ENCODE measurements around the gene RSBN1L. TPM values are rescaled to one million over a fixed set of nuclear protein-coding genes. Genes with fewer than 3 reads are reported as not detected.

RSBN1L gene
- total RNA-seq, 1 experiment from 2014 or later = 15.5 TPM

GRCh38 chr7:77736991-77737390 is 40.7 kb downstream of the RSBN1L start:
- ChIA-PET POLR2A (no interaction called here), CTCF (no interaction called here), RAD21 (ENCODE audit: low non-redundant PET in 1 of 2, low total read pairs in 2 of 2, uncharacterized antibody in 2 of 2, unreplicated experiment in 2 of 2) (no interaction called here)
- H3K27ac ChIP-seq (ENCODE audit: low read depth, low read length) = no peak overlapping the region
- TF ChIP-seq RAD21 (IDR thresholded peaks at IDR 0.05; ENCODE audit: low read depth) = no peak
- no peak for TF ChIP-seq TCF7L2 (IDR thresholded peaks at IDR 0.05; ENCODE audit: borderline replicate concordance, extremely low read depth, insufficient read depth, insufficient read length)
- no peak for TF ChIP-seq SP1 (IDR thresholded peaks at IDR 0.05; ENCODE audit: low read depth)
- TF ChIP-seq SRF (IDR thresholded peaks at IDR 0.05; ENCODE audit: low read depth) = no peak
- TF ChIP-seq CEBPB (IDR thresholded peaks at IDR 0.05; ENCODE audit: low read depth) = no peak
- no peak for TF ChIP-seq MAX (IDR thresholded peaks at IDR 0.05)
- TF ChIP-seq ELF1 (IDR thresholded peaks at IDR 0.05; ENCODE audit: borderline replicate concordance, low read depth) = no peak
- no peak for TF ChIP-seq FOSL1 (IDR thresholded peaks at IDR 0.05; ENCODE audit: low read depth)
- H2AFZ ChIP-seq (ENCODE audit: low read depth, low read length, poor library complexity, severe bottlenecking) = no peak overlapping the region
- DNase-seq (ENCODE audit: low read depth, low spot score) = no peak
- H3K9ac ChIP-seq (ENCODE audit: low read length) = no peak overlapping the region
- no peaks in the 10 kb centered on the region for H3K27me3 ChIP-seq (ENCODE audit: insufficient read depth, low read length)
- H3K9me3 ChIP-seq (ENCODE audit: control insufficient read depth in 1 of 2, insufficient read depth in 1 of 2, low read depth in 1 of 2, low read length in 2 of 2) = no peaks in the 10 kb centered on the region
- ATAC-seq = no peak
- H3K4me2 ChIP-seq (ENCODE audit: low read length) = no peak overlapping the region
- 0 out of 4 replicates have a peak, but pooled peaks cover 0 to 2% of the 10 kb centered on the region in 2 experiments for H3K36me3 ChIP-seq (ENCODE audit: control insufficient read depth in 1 of 2, insufficient read depth in 2 of 2, low read length in 2 of 2)
- H3K79me2 ChIP-seq (ENCODE audit: insufficient read depth, low read length) = peaks cover 41% of the 10 kb centered on the region
- no peak overlapping the region for H3K4me3 ChIP-seq (replicated peaks in 1 of 2; ENCODE audit: low read depth in 1 of 2, low read length in 2 of 2)
- BruUV-seq (replicated peaks) = no TSS peak
- intact Hi-C loops (cut with micrococcal nuclease) = no loop called here
- H4K20me1 ChIP-seq (ENCODE audit: insufficient read depth) = no peaks in the 10 kb centered on the region
- no peaks in the 10 kb centered on the region for H3K9me2 ChIP-seq (ENCODE audit: insufficient read depth)
- H3K4me1 ChIP-seq (ENCODE audit: control insufficient read depth in 1 of 2, insufficient read depth in 2 of 2, low read length in 2 of 2) = no peaks in the 10 kb centered on the region

- ATAC-seq (no peak), DNase-seq (ENCODE audit: low read depth, low spot score) (no peak)
- Histone ChIP-seq H3K4me3 (replicated peaks in 1 of 2; ENCODE audit: low read depth in 1 of 2, low read length in 2 of 2) (no peak overlapping the region), H3K4me2 (ENCODE audit: low read length) (no peak overlapping the region), H3K4me1 (ENCODE audit: control insufficient read depth in 1 of 2, insufficient read depth in 2 of 2, low read length in 2 of 2) (no peaks in the 10 kb centered on the region), H3K36me3 (ENCODE audit: control insufficient read depth in 1 of 2, insufficient read depth in 2 of 2, low read length in 2 of 2) (0 out of 4 replicates have a peak, but pooled peaks cover 0 to 2% of the 10 kb centered on the region in 2 experiments), H4K20me1 (ENCODE audit: insufficient read depth) (no peaks in the 10 kb centered on the region), H2AFZ (ENCODE audit: low read depth, low read length, poor library complexity, severe bottlenecking) (no peak overlapping the region), H3K9me3 (ENCODE audit: control insufficient read depth in 1 of 2, insufficient read depth in 1 of 2, low read depth in 1 of 2, low read length in 2 of 2) (no peaks in the 10 kb centered on the region), H3K79me2 (ENCODE audit: insufficient read depth, low read length) (peaks cover 27% of the 10 kb centered on the region), H3K27ac (ENCODE audit: low read depth, low read length) (no peak overlapping the region), H3K9me2 (ENCODE audit: insufficient read depth) (no peaks in the 10 kb centered on the region), H3K27me3 (ENCODE audit: insufficient read depth, low read length) (no peaks in the 10 kb centered on the region), H3K9ac (ENCODE audit: low read length) (no peak overlapping the region)
- ChIA-PET POLR2A (no interaction called here), CTCF (no interaction called here), RAD21 (ENCODE audit: low non-redundant PET in 1 of 2, low total read pairs in 2 of 2, uncharacterized antibody in 2 of 2, unreplicated experiment in 2 of 2) (no interaction called here)
- intact Hi-C loops (cut with micrococcal nuclease) = no loop called here
- BruUV-seq (replicated peaks) = no TSS peak
- TF ChIP-seq JUND (IDR thresholded peaks at IDR 0.05) = no peak
- TF ChIP-seq EZH2 (IDR thresholded peaks at IDR 0.05) = no peak
- TF ChIP-seq YY1 (IDR thresholded peaks at IDR 0.05; ENCODE audit: extremely low read depth, insufficient replicate concordance, low read depth, low read length) = no peak
- TF ChIP-seq CEBPB (IDR thresholded peaks at IDR 0.05; ENCODE audit: low read depth) = no peak
- TF ChIP-seq REST (IDR thresholded peaks at IDR 0.05; ENCODE audit: low read depth) = no peak
- TF ChIP-seq POLR2A (IDR thresholded peaks at IDR 0.05; ENCODE audit: borderline replicate concordance, extremely low read depth, insufficient read depth, insufficient read length) = no peak
- TF ChIP-seq MAX (IDR thresholded peaks at IDR 0.05) = no peak
- no peak for TF ChIP-seq FOSL1 (IDR thresholded peaks at IDR 0.05; ENCODE audit: low read depth)
- TF ChIP-seq EGR1 (IDR thresholded peaks at IDR 0.05; ENCODE audit: low read depth) = no peak
- no peak for TF ChIP-seq RAD21 (IDR thresholded peaks at IDR 0.05; ENCODE audit: low read depth)
- no peak for TF ChIP-seq EZH2phosphoT487 (IDR thresholded peaks at IDR 0.05; ENCODE audit: borderline replicate concordance)
- no peak for TF ChIP-seq ZNF274 (IDR thresholded peaks at IDR 0.05; ENCODE audit: low read depth, low read length)
Measured at GRCh38 chr7:77738382-77738781, 42.1 kb downstream of the RSBN1L start.

Data from HCT116 (cell line).